Upper lobe of left lung (tissue), 6 donors: ENCODE results near the gene PPARD. TPM values are rescaled to one million over a fixed set of nuclear protein-coding genes. Genes with fewer than 3 reads are reported as not detected.
"Not testable (repeated sequence)": the region's sequence is repeated elsewhere in the genome, so short reads cannot be mapped to it uniquely, and the experiment has no call there.

Experiments used
- ATAC-seq, 2 donors: fragments of 200-7000 bp; cut with Tn5 transposase; one replicate each; pipeline ENCODE4 v1.9.1; 2022; ENCODE audit warnings: mild to moderate bottlenecking in 2 of 2, moderate library complexity in 2 of 2; ENCODE audit not compliant: low FRiP score in 2 of 2
- DNase-seq, 2 donors: peaks; one replicate each; pipeline ENCODE4 v3.0.0-alpha.2; 2019 to 2020
- H3K27ac ChIP-seq, 4 donors: fragments of 200-600 bp; sonication (generic); one replicate each; pipeline ENCODE4 v1.5.1; 2016 to 2019
- H3K27me3 ChIP-seq, 4 donors: fragments of 200-600 bp; sonication (generic); one replicate each; pipeline ENCODE4 v1.5.1; 2017 to 2019
- H3K36me3 ChIP-seq, 4 donors: fragments of 200-600 bp; sonication (generic); one replicate each; pipeline ENCODE4 v1.5.1; 2016 to 2019
- H3K4me1 ChIP-seq, 4 donors: fragments of 200-600 bp; sonication (generic); one replicate each; pipeline ENCODE4 v1.5.1; 2018 to 2019
- H3K4me3 ChIP-seq, 4 donors: fragments of 200-600 bp; sonication (generic); one replicate each; pipeline ENCODE4 v1.5.1; 2017 to 2019; ENCODE audit warnings: mild to moderate bottlenecking in 2 of 4, moderate library complexity in 1 of 4
- H3K9me3 ChIP-seq, 4 donors: fragments of 200-600 bp; sonication (generic); one replicate each; pipeline ENCODE4 v1.5.1; 2018 to 2019
- CTCF ChIP-seq, 6 experiments: fragments of 450-650 bp in 4 of 6; fragments of 200-600 bp in 2 of 6; sonication (generic) in 2 of 6; IDR thresholded peaks; one replicate each; pipeline ENCODE4 v1.5.1; 2016 to 2019; ENCODE audit warnings: antibody characterized with exemption in 6 of 6
- EP300 ChIP-seq, 4 donors: sonication (generic); formaldehyde crosslinking; IDR thresholded peaks; one replicate each; pipeline ENCODE4 v1.5.1; 2017; ENCODE audit warnings: antibody characterized with exemption in 4 of 4, control low read depth in 2 of 4
- POLR2A ChIP-seq, 4 donors: fragments of 450-650 bp; IDR thresholded peaks; one replicate each; pipeline ENCODE4 v1.5.1; 2016 to 2017; ENCODE audit warnings: antibody characterized with exemption in 4 of 4, mild to moderate bottlenecking in 2 of 4
- POLR2AphosphoS5 ChIP-seq, 2 donors: sonication (generic); formaldehyde crosslinking; IDR thresholded peaks; one replicate each; pipeline ENCODE4 v1.5.1; 2017; ENCODE audit warnings: antibody characterized with exemption in 2 of 2
- WGBS, 2 donors: methylation state at CpG; one replicate each; pipeline ENCODE4 v1.1.5; 2017 to 2018; 5-methylcytosine and 5-hydroxymethylcytosine counted together
- total RNA-seq, 6 donors: library from RNA; depleted of rRNA in 4 of 6; stranded (reverse); fragments of >200 nt in 4 of 6; gene quantifications; one replicate each; pipeline versions ENCODE4 v1.1.0 to v1.2.1, GENCODE V29; 2016 to 2021
- donor health status: DM: no; HTN: no; CAD: no; lungs with moderate emphysema.
- donor health status: DM: no; HTN: yes; CAD: no; lungs with severe emphysema.

The PPARD gene
- total RNA-seq, 6 donors from 2014 or later: 14.8 to 48.2 (median 31.5) TPM

GRCh38 chr6:35388772-35389352 is 46.5 kb downstream of the PPARD start:
- ATAC-seq (no peak), DNase-seq (no peak)
- Histone ChIP-seq H3K4me3 (no peak overlapping the region), H3K4me1 (peaks cover 6 to 27% (median 14%) of the 10 kb centered on the region in 4 donors), H3K9me3 (no peaks in the 10 kb centered on the region), H3K27ac (no peak overlapping the region), H3K27me3 (no peaks in the 10 kb centered on the region), H3K36me3 (no peaks in the 10 kb centered on the region)
- 94 to 100% methylated on average over 5 of the region's 5 CpGs for WGBS, 2 donors
- TF ChIP-seq POLR2AphosphoS5 (IDR thresholded peaks at IDR 0.05) (no peak), CTCF (IDR thresholded peaks at IDR 0.05) (no peak), POLR2A (IDR thresholded peaks at IDR 0.05) (no peak), EP300 (IDR thresholded peaks at IDR 0.05) (no peak)

GRCh38 chr6:35389386-35389785 is 47.0 kb downstream of the PPARD start:
- not testable (repeated sequence) for ATAC-seq, H3K27me3 ChIP-seq
- 93 to 100% methylated on average over 9 of the region's 9 CpGs for WGBS, 2 donors

GRCh38 chr6:35391240-35391968 is 49.0 kb downstream of the PPARD start:
- Histone ChIP-seq H3K36me3 (no peaks in the 10 kb centered on the region), H3K9me3 (no peaks in the 10 kb centered on the region), H3K4me3 (no peak overlapping the region), H3K27me3 (no peaks in the 10 kb centered on the region), H3K4me1 (peaks cover 2 to 27% (median 14%) of the 10 kb centered on the region in 4 donors), H3K27ac (peak overlapping the region; percentile 46 to 66 (median 58))
- WGBS, 2 donors: 64 to 69% methylated on average over 7 of the region's 7 CpGs
- DNase-seq: no peak
- TF ChIP-seq POLR2A (IDR thresholded peaks at IDR 0.05): no peak
- TF ChIP-seq CTCF (IDR thresholded peaks at IDR 0.05): no peak
- no peak for TF ChIP-seq EP300 (IDR thresholded peaks at IDR 0.05)
- TF ChIP-seq POLR2AphosphoS5 (IDR thresholded peaks at IDR 0.05): no peak
- peak in 1 of 2 donors; percentile 44 for ATAC-seq

More at GRCh38 chr6:35389386-35389785, 47.0 kb downstream of the PPARD start:
- not testable (repeated sequence) for H3K36me3 ChIP-seq, H3K27ac ChIP-seq, H3K9me3 ChIP-seq, DNase-seq, H3K4me3 ChIP-seq
- H3K4me1 ChIP-seq: peaks cover 6 to 27% (median 16%) of the 10 kb centered on the region in 4 donors

- Histone ChIP-seq H3K27ac (peak overlapping the region; percentile 46 to 66 (median 60)), H3K36me3 (no peaks in the 10 kb centered on the region), H3K9me3 (no peaks in the 10 kb centered on the region), H3K4me3 (no peak overlapping the region), H3K27me3 (no peaks in the 10 kb centered on the region), H3K4me1 (peaks cover 2 to 27% (median 14%) of the 10 kb centered on the region in 4 donors)
- ATAC-seq (peak; percentile 33 to 81), DNase-seq (peak; percentile 58 to 86)
- TF ChIP-seq CTCF (IDR thresholded peaks at IDR 0.05): no peak
- no peak for TF ChIP-seq EP300 (IDR thresholded peaks at IDR 0.05)
- peak in 1 of 2 donors; percentile 15 for TF ChIP-seq POLR2AphosphoS5 (IDR thresholded peaks at IDR 0.05)
- WGBS, 2 donors: 66 to 77% methylated on average over 7 to 12 of the region's 12 CpGs
Observed at GRCh38 chr6:35392111-35392702, 49.8 kb downstream of the PPARD start.
